NOMO-1 treated with DMSO at 0.1 percent for 48 hours (cell line): ENCODE measurements around the gene JAG2.
A peak's percentile ranks its signal among the peaks of the same experiment; 100 is the strongest.

Experiments
- DNase-seq: peaks from one replicate; lab custom pipeline; 2025; ENCODE audit not compliant: unreplicated experiment; lab: John Stamatoyannopoulos, UW

JAG2 gene

GRCh38 chr14:105203701-105204100 is 35.1 kb upstream of the JAG2 start:
- no peak for DNase-seq

GRCh38 chr14:105203057-105203531 is 34.5 kb upstream of the JAG2 start:
- DNase-seq, result peak; percentile 17

GRCh38 chr14:105201925-105202513 is 33.4 kb upstream of the JAG2 start:
- peak; percentile 66 for DNase-seq

- DNase-seq, result peak; percentile 66
These were observed 32.8 kb upstream of the JAG2 start for GRCh38 chr14:105201156-105201924.

GRCh38 chr14:105200641-105201040 is 32.1 kb upstream of the JAG2 start:
- DNase-seq, result no peak

GRCh38 chr14:105200074-105200473 is 31.5 kb upstream of the JAG2 start:
- no peak for DNase-seq

GRCh38 chr14:105199093-105199492 is 30.5 kb upstream of the JAG2 start:
- no peak for DNase-seq

- no peak for DNase-seq
These were observed 30.0 kb upstream of the JAG2 start for GRCh38 chr14:105198588-105198987.

- peak; percentile 17 for DNase-seq
These were observed 28.6 kb upstream of the JAG2 start for GRCh38 chr14:105197211-105197641.

GRCh38 chr14:105196265-105196960 is 27.8 kb upstream of the JAG2 start:
- no peak for DNase-seq

- no peak for DNase-seq
These were observed 27.1 kb upstream of the JAG2 start for GRCh38 chr14:105195522-105196264.

GRCh38 chr14:105195051-105195450 is 26.5 kb upstream of the JAG2 start:
- no peak for DNase-seq

GRCh38 chr14:105193916-105194782 is 25.6 kb upstream of the JAG2 start:
- no peak for DNase-seq

GRCh38 chr14:105192866-105193731 is 24.5 kb upstream of the JAG2 start:
- DNase-seq, result peak; percentile 52

GRCh38 chr14:105187935-105188524 is 19.5 kb upstream of the JAG2 start:
- DNase-seq, result no peak

- DNase-seq, result no peak
These were observed 18.5 kb upstream of the JAG2 start for GRCh38 chr14:105187116-105187515.

- no peak for DNase-seq
These were observed 17.4 kb upstream of the JAG2 start for GRCh38 chr14:105185973-105186372.

- DNase-seq, result no peak
These were observed 16.4 kb upstream of the JAG2 start for GRCh38 chr14:105185001-105185400.

GRCh38 chr14:105184461-105184860 is 15.9 kb upstream of the JAG2 start:
- DNase-seq, result no peak
